ENCODE data around the gene CCR3.
"Not testable (repeated sequence)": the region's sequence is repeated elsewhere in the genome, so short reads cannot be mapped to it uniquely, and the experiment has no call there.

The CCR3 gene

DNA sequence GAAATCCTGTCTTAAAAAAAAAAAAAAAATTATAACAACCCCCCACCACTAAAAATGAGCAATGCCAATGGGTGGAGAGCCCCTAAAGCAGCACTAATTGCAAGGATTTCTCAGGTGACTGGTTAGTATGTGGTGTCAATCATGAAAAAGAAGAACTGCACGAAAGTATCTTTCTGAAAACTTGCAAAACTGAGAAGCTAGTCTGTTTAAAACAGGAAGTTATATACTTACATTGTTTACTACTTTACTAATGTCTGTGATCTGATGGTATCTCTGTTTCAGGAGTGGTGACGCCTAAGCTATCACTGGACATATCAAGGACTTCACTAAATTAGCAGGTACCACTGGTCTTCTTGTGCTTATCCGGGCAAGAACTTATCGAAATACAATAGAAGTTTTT, at the start of gene CCR3:
Gene CCR3 (plus strand): TSS at position 341 of the 400 bp plus-strand sequence. CDS start 22,699 bp downstream, outside the sequence.
- DNase-seq (ENCODE audit: low read depth): no peak

- DNase-seq (ENCODE audit: low read depth): no peak
Observed at GRCh38 chr3:46192939-46193338, 49.3 kb upstream of the CCR3 start.

DNA sequence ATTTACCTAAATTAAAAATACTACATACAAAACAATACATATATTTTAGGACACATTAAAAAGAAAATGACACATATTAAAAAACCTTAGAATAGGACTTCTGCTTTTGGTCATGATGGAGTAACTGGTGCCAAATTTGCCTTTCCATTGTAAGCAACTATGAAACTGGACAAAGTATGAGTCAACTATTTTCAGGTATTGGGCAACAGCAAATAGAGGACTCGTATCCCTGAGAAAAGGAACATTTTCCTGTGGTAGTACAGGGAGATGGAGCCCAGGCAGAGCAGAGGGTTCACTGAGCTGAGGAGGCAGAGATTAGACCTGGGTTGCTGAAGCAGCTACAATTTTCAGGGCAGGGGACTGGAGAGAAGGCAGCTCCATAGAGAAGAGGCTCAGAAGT, 48.8 kb upstream of the CCR3 start:
- DNase-seq (ENCODE audit: low read depth): no peak

DNA sequence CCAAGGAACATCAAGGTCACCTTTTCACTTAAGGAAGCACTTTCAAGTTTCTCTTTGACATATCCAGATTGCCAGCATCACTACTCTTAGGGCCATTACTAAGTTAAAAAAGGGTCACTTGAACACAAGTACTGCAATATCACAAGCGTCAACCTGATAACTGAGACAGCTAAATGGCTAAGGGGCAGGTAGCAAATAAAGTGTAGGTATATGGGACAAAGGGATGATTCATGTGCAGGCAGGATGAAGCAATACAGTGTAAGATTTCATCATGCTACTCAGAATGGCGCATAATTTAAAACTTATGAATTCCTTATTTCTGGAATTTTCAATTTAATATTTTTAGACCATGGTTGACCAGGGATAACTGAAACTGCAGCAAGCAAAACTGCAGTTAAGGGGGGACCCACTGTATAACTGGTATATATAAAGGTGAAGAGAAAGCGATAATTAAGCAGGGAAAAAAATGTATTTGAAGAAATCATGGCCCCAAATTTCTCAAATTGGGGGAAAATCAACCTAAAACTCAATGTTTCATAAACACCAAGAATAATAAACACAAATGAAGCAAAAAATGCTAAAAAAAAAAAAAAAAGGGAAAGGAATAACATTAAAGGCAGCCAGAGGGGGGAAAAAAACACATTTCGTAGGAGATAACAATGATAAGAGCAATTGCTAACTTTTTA, 47.2 kb upstream of the CCR3 start:
- no peak for DNase-seq (ENCODE audit: low read depth)

- DNase-seq (ENCODE audit: low read depth): no peak
Observed at GRCh38 chr3:46196261-46196957, 45.9 kb upstream of the CCR3 start.

- no peak for DNase-seq (ENCODE audit: low read depth)
Observed at GRCh38 chr3:46200211-46200610, 42.0 kb upstream of the CCR3 start.

DNA sequence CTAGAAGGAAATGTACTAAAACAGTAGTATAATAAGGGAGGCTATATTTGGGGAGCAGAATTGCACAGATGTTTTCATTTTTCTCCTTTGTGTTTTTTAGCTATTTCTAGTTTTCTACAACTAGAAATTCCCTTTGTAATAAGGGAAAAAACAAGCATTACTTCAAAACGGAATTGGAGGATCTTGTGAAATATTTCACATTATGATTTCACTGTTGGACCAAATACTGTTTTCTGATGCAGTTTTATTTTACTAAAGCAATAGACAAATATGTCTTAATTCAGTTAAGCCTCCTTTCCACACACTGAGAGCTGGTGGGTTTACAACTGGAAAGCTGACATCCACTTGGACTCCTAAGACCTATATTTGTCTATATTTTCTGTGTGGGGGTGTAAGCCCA, 41.5 kb upstream of the CCR3 start:
- no peak for DNase-seq (ENCODE audit: low read depth)

- DNase-seq (ENCODE audit: low read depth): no peak
Observed at GRCh38 chr3:46202535-46202934, 39.7 kb upstream of the CCR3 start.

DNA sequence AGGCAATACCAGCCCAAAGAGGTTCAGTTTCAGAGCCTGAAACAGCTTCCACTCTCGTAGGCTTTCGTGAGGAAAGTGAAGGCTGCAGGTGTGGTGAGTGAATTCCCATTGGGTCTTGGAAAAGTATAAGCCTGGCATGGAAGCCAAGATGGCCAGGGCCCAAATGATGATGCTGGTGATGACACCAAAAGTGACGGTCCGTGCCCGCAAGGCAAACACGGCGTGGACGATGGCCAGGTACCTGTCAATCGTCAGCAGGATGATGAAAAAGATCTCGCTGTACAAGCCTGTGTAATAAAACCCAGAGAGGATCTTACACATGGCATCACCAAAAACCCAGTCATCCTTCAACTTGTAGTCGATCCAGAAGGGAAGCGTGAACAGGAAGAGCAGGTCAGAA, 38.6 kb upstream of the CCR3 start:
- DNase-seq (ENCODE audit: low read depth): no peak

- DNase-seq (ENCODE audit: low read depth): no peak
Observed at GRCh38 chr3:46205286-46205960, 36.8 kb upstream of the CCR3 start.

DNA sequence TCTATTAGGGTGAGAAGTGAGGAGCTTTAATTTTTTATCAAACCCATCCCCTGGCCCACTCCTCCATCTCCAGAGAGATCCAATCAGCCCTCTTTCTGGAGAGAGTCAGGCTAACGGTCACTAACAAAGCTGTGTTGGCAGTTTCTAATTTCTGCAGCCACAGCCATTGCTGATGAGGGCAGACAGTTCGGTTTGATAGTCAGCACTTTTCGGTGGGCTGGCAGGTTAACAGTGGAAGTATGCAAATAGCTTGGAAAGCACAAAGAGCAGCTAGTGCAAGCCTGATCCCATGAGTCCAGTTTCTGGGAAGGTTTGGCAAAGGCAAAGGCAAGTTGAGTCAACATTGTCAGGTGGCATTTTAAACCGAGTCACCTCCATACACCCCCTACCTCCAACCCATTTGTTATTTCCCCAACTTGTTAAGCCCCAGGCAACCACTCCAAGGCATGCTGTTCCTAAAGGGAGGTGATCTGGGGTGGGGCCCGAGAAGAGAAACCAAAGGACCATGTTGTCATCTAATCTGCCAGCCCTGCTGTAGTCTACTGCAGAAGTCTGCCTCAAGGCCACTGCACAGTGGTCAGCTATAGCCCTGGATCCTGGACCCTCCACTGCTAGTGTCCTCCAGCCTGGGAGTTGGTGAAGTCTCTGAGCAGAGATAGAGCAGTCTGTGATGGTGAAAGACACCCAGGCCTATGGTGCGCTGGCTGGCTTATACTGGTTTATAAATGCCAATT, 35.8 kb upstream of the CCR3 start:
- DNase-seq (ENCODE audit: low read depth): no peak

GRCh38 chr3:46207514-46207913, 34.7 kb upstream of the CCR3 start:
- DNase-seq (ENCODE audit: low read depth): not testable (repeated sequence)

DNA sequence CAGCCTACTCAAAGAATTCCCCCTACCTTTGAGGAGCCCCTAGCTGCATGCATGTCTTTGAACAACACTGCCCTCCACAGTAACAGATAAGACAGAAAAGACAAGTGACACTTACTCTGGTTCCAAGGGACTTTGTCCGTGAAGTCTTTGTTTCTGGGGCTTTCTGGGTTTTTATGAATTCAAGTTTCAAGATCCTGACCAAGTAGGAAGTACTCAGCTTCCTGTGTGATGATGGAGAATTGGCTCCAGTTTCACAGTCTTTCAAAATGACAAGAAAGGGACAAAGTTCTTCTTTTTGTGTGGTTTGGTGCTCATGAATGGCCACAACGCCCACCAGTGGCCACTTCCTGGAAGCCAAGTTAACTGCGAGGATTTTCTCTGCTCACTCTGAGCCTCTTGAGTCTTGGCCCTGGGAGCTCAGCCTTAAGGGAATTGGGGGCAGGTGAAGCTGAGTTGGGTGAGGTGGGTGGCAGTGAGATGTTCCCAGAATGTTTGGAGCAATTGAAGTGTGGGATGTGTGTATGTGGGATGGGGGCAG, 34.0 kb upstream of the CCR3 start, which contains the start of gene CCR1:
Gene CCR1 (minus strand): TSS at position 147 of the 538 bp plus-strand sequence. CDS start 4,000 bp downstream, outside the sequence.
- DNase-seq (ENCODE audit: low read depth): peak; percentile 30

- no peak for DNase-seq (ENCODE audit: low read depth)
Observed at GRCh38 chr3:46209053-46209452, 33.2 kb upstream of the CCR3 start.

GRCh38 chr3:46209746-46210470, 32.4 kb upstream of the CCR3 start:
- no peak for DNase-seq (ENCODE audit: low read depth)

DNA sequence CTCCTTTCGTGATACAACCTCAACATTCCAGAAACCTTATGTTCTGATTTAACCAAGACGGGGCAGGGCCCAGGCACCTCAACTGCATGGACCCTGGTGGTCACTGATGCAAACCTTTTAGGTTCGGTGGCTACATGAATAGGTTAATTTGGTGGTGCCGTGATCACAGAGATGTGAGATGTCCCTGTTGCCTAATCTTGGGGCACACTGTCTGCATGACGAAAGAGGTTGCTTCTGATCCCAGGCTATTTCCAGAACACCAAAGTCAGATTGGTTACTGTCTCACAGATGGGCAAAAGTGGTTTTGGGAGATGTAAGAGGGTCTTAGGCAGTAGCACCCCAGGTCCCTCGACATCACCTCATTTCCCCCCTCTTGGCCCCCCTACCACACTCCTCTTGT, 30.2 kb upstream of the CCR3 start:
- no peak for DNase-seq (ENCODE audit: low read depth)

GRCh38 chr3:46213201-46213600, 29.1 kb upstream of the CCR3 start:
- no peak for DNase-seq (ENCODE audit: low read depth)

GRCh38 chr3:46214751-46215352, 27.4 kb upstream of the CCR3 start:
- DNase-seq (ENCODE audit: low read depth): no peak

DNA sequence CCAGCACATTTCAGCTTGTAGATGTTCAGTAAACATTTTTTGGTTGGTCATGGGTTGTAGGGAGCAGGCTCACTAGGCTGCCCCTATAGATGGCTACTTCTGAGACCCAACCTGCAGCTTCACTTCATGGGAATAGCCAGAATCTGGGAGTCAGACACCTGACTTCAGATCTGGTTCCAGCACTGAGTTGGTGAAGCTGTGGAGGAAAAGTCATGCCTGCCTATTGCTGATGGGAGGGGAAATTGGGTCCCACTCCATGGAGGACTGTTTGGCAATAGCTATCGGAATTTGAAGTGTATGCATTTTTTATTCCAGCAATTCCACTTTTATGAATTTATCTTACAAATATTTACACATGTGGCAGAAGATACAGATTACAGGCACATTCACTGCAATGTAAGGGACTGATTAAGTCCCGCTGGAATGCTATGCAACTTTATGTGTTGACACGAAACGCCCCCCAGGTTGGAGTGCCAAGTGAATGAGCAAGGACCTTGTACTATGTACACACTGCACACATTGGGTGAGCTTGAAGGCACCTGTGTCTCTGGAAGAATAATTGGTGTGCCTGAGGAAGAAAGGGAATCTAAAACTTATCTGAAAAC, 26.3 kb upstream of the CCR3 start:
- DNase-seq (ENCODE audit: low read depth): no peak

DNA sequence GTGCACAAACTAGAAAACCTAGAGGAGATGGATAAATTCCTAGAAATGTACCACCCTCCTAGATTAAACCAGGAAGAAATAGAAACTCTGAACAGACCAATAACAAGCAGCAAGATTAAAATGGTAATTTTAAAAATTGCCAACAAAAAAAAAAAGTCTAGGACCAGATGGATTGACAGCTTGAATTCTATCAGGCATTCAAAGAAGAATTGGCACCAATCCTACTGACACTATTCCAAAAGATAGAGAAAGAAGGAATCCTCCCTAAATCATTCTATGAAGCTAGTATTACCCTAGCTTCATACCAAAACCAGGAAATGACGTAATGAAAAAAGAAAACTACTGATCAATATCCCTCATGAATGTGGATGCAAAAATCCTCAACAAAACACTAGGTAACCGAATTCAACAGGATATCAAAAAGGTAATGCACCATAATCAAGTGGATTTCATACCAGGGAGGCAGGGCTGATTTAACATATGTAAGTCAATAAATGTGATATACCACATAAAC, 24.0 kb upstream of the CCR3 start:
- no peak for DNase-seq (ENCODE audit: low read depth)

All from activated T-cell treated with anti-CD3 and anti-CD28 coated beads for 24 hours (primary cell).